ENCODE data around the gene MGARP. TPM values are rescaled to one million over a fixed set of nuclear protein-coding genes. Genes with fewer than 3 reads are reported as not detected.
"Not testable (repeated sequence)": the region's sequence is repeated elsewhere in the genome, so short reads cannot be mapped to it uniquely, and the experiment has no call there.

MGARP gene
- polyA plus RNA-seq (2013): 0.06 and 0.14 TPM in 2 replicates

DNA sequence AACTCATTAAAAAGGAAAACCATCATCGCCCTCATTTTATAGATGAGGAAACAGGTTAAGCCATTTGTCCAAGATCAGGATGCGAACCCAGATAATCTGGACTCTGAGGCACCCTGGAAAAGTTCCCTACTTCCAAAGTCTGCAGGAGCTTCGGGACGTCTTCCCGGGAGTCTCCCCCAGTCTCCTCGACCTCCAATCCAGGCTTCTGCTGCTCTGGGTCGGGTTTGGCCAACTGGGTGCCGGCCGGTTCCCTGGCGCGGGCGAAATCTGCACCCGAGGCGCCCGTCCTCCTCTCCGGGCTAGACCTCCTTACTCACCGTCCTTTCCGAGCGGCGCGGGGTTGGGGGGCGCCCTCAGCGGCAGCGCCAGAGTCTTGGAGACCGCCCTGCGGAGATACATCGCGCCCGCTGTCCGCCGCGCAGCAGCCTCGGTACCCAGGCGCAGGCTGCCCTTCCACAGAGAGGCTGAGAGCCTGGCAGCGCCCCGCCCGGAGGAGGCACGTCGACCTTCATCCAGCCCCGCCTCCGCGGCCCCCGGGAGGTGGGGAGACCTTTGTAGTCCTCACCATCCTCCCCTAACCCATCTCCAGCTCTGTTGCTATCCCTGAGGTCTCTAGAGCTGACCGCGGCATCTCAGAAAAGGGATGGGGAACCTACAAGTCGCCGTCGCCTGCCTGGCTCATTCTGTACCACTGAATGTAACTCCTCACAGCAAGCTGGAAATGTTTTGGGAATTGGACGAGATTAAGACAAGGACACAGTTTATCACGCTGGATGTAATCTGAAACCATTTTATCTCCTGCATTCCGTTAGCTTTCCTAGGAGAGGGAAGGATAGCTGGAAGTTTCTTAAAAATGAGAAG, at the start of gene MGARP:
TSS of gene MGARP (minus strand) at position 466 of the 861 bp plus-strand sequence. CDS start at position 399, 67 bp downstream.
- no peak within 1 kb of the TSS for H2AK5ac ChIP-seq (ENCODE audit: low read length)
- no CpG with 5 or more reads among the region's 51 CpGs for WGBS (ENCODE audit: extremely low coverage, insufficient coverage, insufficient read length)
- no peak within 1 kb of the TSS for H2BK5ac ChIP-seq (ENCODE audit: low read depth, low read length, poor library complexity)

DNA sequence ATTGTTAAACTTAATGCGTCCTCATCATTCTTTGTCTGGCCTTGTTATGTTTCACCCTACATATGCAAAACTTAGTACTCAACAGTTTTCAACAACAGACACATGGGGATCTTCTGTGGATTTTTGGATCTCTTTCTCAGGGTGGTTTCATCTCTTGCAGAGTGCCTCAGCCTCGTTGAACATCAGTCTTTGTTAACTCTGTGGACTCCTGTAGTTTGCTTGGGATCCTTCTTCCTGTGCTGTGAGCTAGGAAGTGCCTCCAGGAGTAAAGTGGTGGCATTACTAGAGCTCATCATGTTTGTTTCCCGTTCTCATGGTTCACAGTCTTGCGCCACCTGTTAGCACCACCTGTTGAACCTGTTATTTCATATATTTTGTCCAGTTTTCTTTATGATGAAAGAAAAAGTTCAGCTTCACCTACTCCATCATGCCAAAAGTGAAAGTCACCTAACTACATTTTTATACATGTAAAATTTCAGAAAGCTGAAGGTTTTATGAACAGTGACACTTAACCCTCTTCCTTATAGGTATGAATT, 49.7 kb upstream of the MGARP start:
- no CpG with 5 or more reads among the region's 4 CpGs for WGBS (ENCODE audit: extremely low coverage, insufficient coverage, insufficient read length)

More for the DNA sequence above, at the start of gene MGARP:
- Histone ChIP-seq H3K4me1 (ENCODE audit: control insufficient read depth in 1 of 2, insufficient read depth in 2 of 2, low read length in 2 of 2) (peaks cover 6 to 12% of the 10 kb centered on the region in 2 experiments), H3K27me3 (ENCODE audit: insufficient read depth, low read length) (peaks cover 22% of the 10 kb centered on the region), H3K4ac (ENCODE audit: low read depth, low read length) (no peak within 1 kb of the TSS), H3K18ac (ENCODE audit: low read length) (no peak within 1 kb of the TSS), H3K36me3 (ENCODE audit: control insufficient read depth in 1 of 2, insufficient read depth in 2 of 2, low read length in 2 of 2) (no peaks in the 10 kb centered on the region), H3K79me2 (ENCODE audit: control insufficient read depth, insufficient read depth, low read length, poor library complexity) (no peaks in the 10 kb centered on the region), H2BK12ac (ENCODE audit: low read length) (no peak within 1 kb of the TSS), H2BK120ac (ENCODE audit: insufficient read depth, low read length, poor library complexity) (no peak within 1 kb of the TSS), H3K14ac (ENCODE audit: low read length) (no peak within 1 kb of the TSS), H3K79me1 (ENCODE audit: low read length) (no peaks in the 10 kb centered on the region), H2AFZ (ENCODE audit: insufficient read depth, low read length, poor library complexity) (peak within 1 kb of the TSS; percentile 59), H3K27ac (ENCODE audit: low read depth, low read length) (no peak within 1 kb of the TSS), H4K91ac (ENCODE audit: low read depth, low read length) (no peak within 1 kb of the TSS), H3K4me3 (ENCODE audit: low read depth, low read length) (peak within 1 kb of the TSS; percentile 14), H3K4me2 (ENCODE audit: low read length) (peak within 1 kb of the TSS; percentile 62), H3K9ac (ENCODE audit: low read length) (no peak within 1 kb of the TSS), H3K9me3 (ENCODE audit: insufficient read depth, low read depth, low read length) (peaks cover 1% of the 10 kb centered on the region), H4K12ac (ENCODE audit: low read depth, low read length) (no peak within 1 kb of the TSS), H3K23ac (ENCODE audit: low read length) (no peak within 1 kb of the TSS), H4K8ac (ENCODE audit: low read depth, low read length) (no peak within 1 kb of the TSS)
- peak in 1 of 2 donors; percentile 34 for DNase-seq

DNA sequence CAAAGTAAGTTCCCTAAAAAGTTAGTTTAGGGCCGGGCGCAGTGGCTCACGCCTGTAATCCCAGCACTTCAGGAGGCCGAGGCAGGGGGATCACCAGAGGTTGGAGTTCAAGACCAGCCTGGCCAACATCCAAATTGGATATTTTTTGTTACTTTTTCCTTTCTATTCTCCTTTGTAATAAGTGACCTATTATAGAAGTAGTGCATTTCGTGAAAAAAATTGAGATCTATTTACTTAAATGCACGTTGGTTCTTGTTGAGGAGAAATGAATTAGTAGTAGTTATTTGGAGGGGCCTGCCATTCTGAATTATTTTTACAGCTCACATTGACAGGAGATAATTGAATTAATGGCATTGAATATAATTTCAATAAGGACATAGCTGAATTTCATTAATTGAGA, 44.6 kb upstream of the MGARP start:
- Histone ChIP-seq H3K18ac (ENCODE audit: low read length) (no peak overlapping the region), H2AFZ (ENCODE audit: insufficient read depth, low read length, poor library complexity) (no peak overlapping the region), H3K27ac (ENCODE audit: low read depth, low read length) (no peak overlapping the region), H3K14ac (ENCODE audit: low read length) (no peak overlapping the region), H3K79me1 (ENCODE audit: low read length) (no peaks in the 10 kb centered on the region), H4K8ac (ENCODE audit: low read depth, low read length) (no peak overlapping the region), H4K12ac (ENCODE audit: low read depth, low read length) (no peak overlapping the region), H3K4me1 (ENCODE audit: control insufficient read depth in 1 of 2, insufficient read depth in 2 of 2, low read length in 2 of 2) (no peaks in the 10 kb centered on the region), H3K4me3 (ENCODE audit: low read depth, low read length) (no peak overlapping the region), H4K91ac (ENCODE audit: low read depth, low read length) (no peak overlapping the region), H3K9ac (ENCODE audit: low read length) (no peak overlapping the region), H2BK5ac (ENCODE audit: low read depth, low read length, poor library complexity) (no peak overlapping the region), H3K4ac (ENCODE audit: low read depth, low read length) (peak overlapping the region; percentile 36), H3K23ac (ENCODE audit: low read length) (no peak overlapping the region), H3K79me2 (ENCODE audit: control insufficient read depth, insufficient read depth, low read length, poor library complexity) (peaks cover 7% of the 10 kb centered on the region), H3K27me3 (ENCODE audit: insufficient read depth, low read length) (no peaks in the 10 kb centered on the region), H3K4me2 (ENCODE audit: low read length) (no peak overlapping the region), H2AK5ac (ENCODE audit: low read length) (no peak overlapping the region), H2BK12ac (ENCODE audit: low read length) (no peak overlapping the region), H3K9me3 (ENCODE audit: insufficient read depth, low read depth, low read length) (no peaks in the 10 kb centered on the region), H3K36me3 (ENCODE audit: control insufficient read depth in 1 of 2, insufficient read depth in 2 of 2, low read length in 2 of 2) (peaks cover 0 to 4% of the 10 kb centered on the region in 2 experiments), H2BK120ac (ENCODE audit: insufficient read depth, low read length, poor library complexity) (no peak overlapping the region)
- no peak for DNase-seq
- no CpG with 5 or more reads among the region's 6 CpGs for WGBS (ENCODE audit: extremely low coverage, insufficient coverage, insufficient read length)

More for the DNA sequence above, 49.7 kb upstream of the MGARP start:
- Histone ChIP-seq H3K79me2 (ENCODE audit: control insufficient read depth, insufficient read depth, low read length, poor library complexity) (no peaks in the 10 kb centered on the region), H4K91ac (ENCODE audit: low read depth, low read length) (no peak overlapping the region), H2BK12ac (ENCODE audit: low read length) (no peak overlapping the region), H3K27ac (ENCODE audit: low read depth, low read length) (no peak overlapping the region), H2BK120ac (ENCODE audit: insufficient read depth, low read length, poor library complexity) (no peak overlapping the region), H3K4ac (ENCODE audit: low read depth, low read length) (no peak overlapping the region), H3K36me3 (ENCODE audit: control insufficient read depth in 1 of 2, insufficient read depth in 2 of 2, low read length in 2 of 2) (peaks cover 0 to 4% of the 10 kb centered on the region in 2 experiments), H4K8ac (ENCODE audit: low read depth, low read length) (no peak overlapping the region), H3K9me3 (ENCODE audit: insufficient read depth, low read depth, low read length) (no peaks in the 10 kb centered on the region), H3K9ac (ENCODE audit: low read length) (no peak overlapping the region), H3K4me2 (ENCODE audit: low read length) (no peak overlapping the region), H3K18ac (ENCODE audit: low read length) (no peak overlapping the region), H3K4me1 (ENCODE audit: control insufficient read depth in 1 of 2, insufficient read depth in 2 of 2, low read length in 2 of 2) (no peaks in the 10 kb centered on the region), H4K12ac (ENCODE audit: low read depth, low read length) (no peak overlapping the region), H2BK5ac (ENCODE audit: low read depth, low read length, poor library complexity) (no peak overlapping the region), H3K79me1 (ENCODE audit: low read length) (no peaks in the 10 kb centered on the region), H2AFZ (ENCODE audit: insufficient read depth, low read length, poor library complexity) (no peak overlapping the region), H3K27me3 (ENCODE audit: insufficient read depth, low read length) (no peaks in the 10 kb centered on the region), H3K14ac (ENCODE audit: low read length) (no peak overlapping the region), H2AK5ac (ENCODE audit: low read length) (no peak overlapping the region), H3K23ac (ENCODE audit: low read length) (no peak overlapping the region), H3K4me3 (ENCODE audit: low read depth, low read length) (no peak overlapping the region)
- peak; percentile 58 to 84 for DNase-seq

DNA sequence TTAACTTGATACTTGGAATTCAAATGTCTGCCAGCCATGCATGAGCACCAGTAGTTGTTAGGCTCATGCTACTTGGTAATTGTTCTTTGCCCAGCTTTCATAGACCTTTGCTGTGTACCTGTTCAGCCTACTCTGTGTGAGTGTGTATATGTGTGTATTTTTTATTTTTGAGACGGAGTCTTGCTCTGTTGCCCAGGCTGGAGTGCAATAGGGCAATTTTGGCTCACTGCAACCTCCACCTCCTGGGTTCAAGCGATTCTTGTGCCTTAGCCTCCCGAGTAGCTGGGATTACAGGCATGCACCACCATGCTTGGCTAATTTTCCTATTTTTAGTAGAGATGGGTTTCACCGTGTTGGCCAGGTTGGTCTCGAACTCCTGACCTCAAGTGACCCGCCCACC, 42.5 kb upstream of the MGARP start:
- not testable (repeated sequence) for H3K36me3 ChIP-seq (ENCODE audit: control insufficient read depth in 1 of 2, insufficient read depth in 2 of 2, low read length in 2 of 2); H3K9ac ChIP-seq (ENCODE audit: low read length); H2AK5ac ChIP-seq (ENCODE audit: low read length); H2AFZ ChIP-seq (ENCODE audit: insufficient read depth, low read length, poor library complexity); H2BK120ac ChIP-seq (ENCODE audit: insufficient read depth, low read length, poor library complexity); H3K4me2 ChIP-seq (ENCODE audit: low read length); H3K27me3 ChIP-seq (ENCODE audit: insufficient read depth, low read length); H4K91ac ChIP-seq (ENCODE audit: low read depth, low read length); H3K9me3 ChIP-seq (ENCODE audit: insufficient read depth, low read depth, low read length); H4K12ac ChIP-seq (ENCODE audit: low read depth, low read length); H4K8ac ChIP-seq (ENCODE audit: low read depth, low read length); H3K27ac ChIP-seq (ENCODE audit: low read depth, low read length); DNase-seq; H2BK5ac ChIP-seq (ENCODE audit: low read depth, low read length, poor library complexity); H3K4me1 ChIP-seq (ENCODE audit: control insufficient read depth in 1 of 2, insufficient read depth in 2 of 2, low read length in 2 of 2); H3K18ac ChIP-seq (ENCODE audit: low read length); H3K4me3 ChIP-seq (ENCODE audit: low read depth, low read length); H2BK12ac ChIP-seq (ENCODE audit: low read length); H3K79me1 ChIP-seq (ENCODE audit: low read length); H3K23ac ChIP-seq (ENCODE audit: low read length); H3K14ac ChIP-seq (ENCODE audit: low read length)
- Histone ChIP-seq H3K4ac (ENCODE audit: low read depth, low read length) (peak overlapping the region; percentile 75), H3K79me2 (ENCODE audit: control insufficient read depth, insufficient read depth, low read length, poor library complexity) (peaks cover 12% of the 10 kb centered on the region)
- no CpG with 5 or more reads among the region's 6 CpGs for WGBS (ENCODE audit: extremely low coverage, insufficient coverage, insufficient read length)

Measured in trophoblast cell (in vitro differentiated cells and primary cell).